HG03520 (cell line): ENCODE data around the gene ZFAND6.

ENCODE experiments used
- ATAC-seq: cut with Tn5 transposase; IDR thresholded peaks from one replicate; pipeline ENCODE4 v1.9.1; 2021; ENCODE audit warnings: mild to moderate bottlenecking, moderate library complexity; ENCODE audit not compliant: unreplicated experiment

The ZFAND6 gene

GRCh38 chr15:80167936-80168335, 108.5 kb downstream of the ZFAND6 start:
- ATAC-seq, result no peak

GRCh38 chr15:80168421-80168820, 108.9 kb downstream of the ZFAND6 start:
- ATAC-seq, result no peak

- ATAC-seq, result no peak
Observed at GRCh38 chr15:80169768-80170357, 110.4 kb downstream of the ZFAND6 start.

- ATAC-seq, result no peak
Observed at GRCh38 chr15:80170596-80170995, 111.1 kb downstream of the ZFAND6 start.

GRCh38 chr15:80171787-80172186, 112.3 kb downstream of the ZFAND6 start:
- ATAC-seq, result no peak

- ATAC-seq, result no peak
Observed at GRCh38 chr15:80172401-80172800, 112.9 kb downstream of the ZFAND6 start.

- ATAC-seq, result no peak
Observed at GRCh38 chr15:80173022-80173759, 113.7 kb downstream of the ZFAND6 start.

- ATAC-seq, result no peak
Observed at GRCh38 chr15:80174017-80174746, 114.7 kb downstream of the ZFAND6 start.

GRCh38 chr15:80175436-80175835, 116.0 kb downstream of the ZFAND6 start:
- ATAC-seq, result no peak

GRCh38 chr15:80176443-80176842, 117.0 kb downstream of the ZFAND6 start:
- no peak for ATAC-seq

- ATAC-seq, result no peak
Observed at GRCh38 chr15:80177156-80177555, 117.7 kb downstream of the ZFAND6 start.

- ATAC-seq, result no peak
Observed at GRCh38 chr15:80179025-80179759, 119.7 kb downstream of the ZFAND6 start.

GRCh38 chr15:80179935-80180334, 120.5 kb downstream of the ZFAND6 start:
- ATAC-seq, result no peak

GRCh38 chr15:80180468-80180867, 121.0 kb downstream of the ZFAND6 start:
- no peak for ATAC-seq

GRCh38 chr15:80180986-80181385, 121.5 kb downstream of the ZFAND6 start:
- ATAC-seq, result no peak

GRCh38 chr15:80182611-80183261, 123.3 kb downstream of the ZFAND6 start:
- no peak for ATAC-seq

- ATAC-seq, result no peak
Observed at GRCh38 chr15:80183306-80183705, 123.8 kb downstream of the ZFAND6 start.

- no peak for ATAC-seq
Observed at GRCh38 chr15:80183886-80184285, 124.4 kb downstream of the ZFAND6 start.

- no peak for ATAC-seq
Observed at GRCh38 chr15:80184554-80184953, 125.1 kb downstream of the ZFAND6 start.

- ATAC-seq, result no peak
Observed at GRCh38 chr15:80185152-80185551, 125.7 kb downstream of the ZFAND6 start.

GRCh38 chr15:80186066-80186465, 126.6 kb downstream of the ZFAND6 start:
- no peak for ATAC-seq
